SK-N-MC (cell line): ENCODE measurements around the gene CD99.
"Not testable (repeated sequence)": the region's sequence is repeated elsewhere in the genome, so short reads cannot be mapped to it uniquely, and the experiment has no call there.

Experiments
- EZH2 ChIP-seq: fragments of 200-600 bp; sonication (generic); IDR thresholded peaks from one replicate; pipeline ENCODE4 v1.6.1; 2017; ENCODE audit warnings: antibody characterized with exemption
- POLR2AphosphoS5 ChIP-seq: IDR thresholded peaks from 2 replicates; pipeline ENCODE4 v1.6.1; 2012; ENCODE audit warnings: mild to moderate bottlenecking, low read depth, low read length, borderline replicate concordance

GRCh38 chrX:2780472-2781225, 89.6 kb downstream of the CD99 start:
- not testable (repeated sequence) for TF ChIP-seq EZH2, POLR2AphosphoS5
